Endothelial cell of umbilical vein (primary cell): Measurements from ENCODE around the gene SNX9.

Source experiments
- JUN ChIP-seq: IDR thresholded peaks from 2 replicates; pipeline ENCODE4 v1.6.1; 2011; ENCODE audit warnings: borderline replicate concordance, low read depth; ENCODE audit not compliant: insufficient read length, insufficient read depth
- POLR2A ChIP-seq: IDR thresholded peaks from 2 replicates; pipeline ENCODE4 v1.6.1; 2012; ENCODE audit warnings: low read depth, mild to moderate bottlenecking, control low read depth, low read length
- TF ChIP-seq, protein P1 (sequence below), 2 donors: IDR thresholded peaks; 1 replicate in 1 of 2; 2 replicates in 1 of 2; pipeline ENCODE4 v1.5.1; 2011; ENCODE audit warnings: low read length in 2 of 2, mild to moderate bottlenecking in 2 of 2, moderate library complexity in 2 of 2, control low read depth in 1 of 2, inconsistent platforms in 1 of 2, low read depth in 1 of 2; ENCODE audit not compliant: insufficient read depth in 1 of 2; ENCODE audit errors: extremely low read depth in 1 of 2

DNA sequence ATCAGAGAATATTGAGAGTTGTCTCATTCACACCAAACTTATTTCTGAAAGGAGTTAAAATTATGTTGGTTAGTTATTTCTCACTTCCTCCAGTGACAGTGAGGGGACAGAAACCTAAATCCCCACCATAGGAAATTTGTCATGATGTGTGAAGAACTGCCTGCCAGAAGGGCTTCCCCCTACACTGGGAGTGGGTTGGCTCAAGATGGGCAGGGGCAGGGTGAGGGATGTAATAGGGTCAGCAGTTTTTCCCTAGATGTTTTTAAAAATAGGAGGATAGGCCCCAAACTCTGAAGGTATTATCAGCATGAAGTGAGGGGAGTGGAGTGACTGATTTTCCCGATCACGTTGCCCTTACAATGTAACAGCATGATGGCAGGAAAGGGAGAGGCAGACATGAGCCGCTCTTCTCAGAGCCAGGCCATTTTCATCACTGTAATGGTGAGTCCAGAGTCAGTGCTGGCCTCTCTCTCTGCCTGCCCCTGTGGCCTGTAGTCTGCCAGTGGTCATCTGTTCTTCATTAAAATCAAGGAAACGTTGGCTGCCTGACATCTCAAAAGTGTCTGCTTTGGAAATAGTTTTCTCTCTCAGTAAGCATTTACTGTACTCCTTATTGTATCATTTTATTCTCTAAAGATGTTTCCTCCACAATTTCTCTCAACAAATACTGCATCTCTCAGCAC is 98.8 kb downstream of the SNX9 start:
- TF ChIP-seq, protein P1, sequence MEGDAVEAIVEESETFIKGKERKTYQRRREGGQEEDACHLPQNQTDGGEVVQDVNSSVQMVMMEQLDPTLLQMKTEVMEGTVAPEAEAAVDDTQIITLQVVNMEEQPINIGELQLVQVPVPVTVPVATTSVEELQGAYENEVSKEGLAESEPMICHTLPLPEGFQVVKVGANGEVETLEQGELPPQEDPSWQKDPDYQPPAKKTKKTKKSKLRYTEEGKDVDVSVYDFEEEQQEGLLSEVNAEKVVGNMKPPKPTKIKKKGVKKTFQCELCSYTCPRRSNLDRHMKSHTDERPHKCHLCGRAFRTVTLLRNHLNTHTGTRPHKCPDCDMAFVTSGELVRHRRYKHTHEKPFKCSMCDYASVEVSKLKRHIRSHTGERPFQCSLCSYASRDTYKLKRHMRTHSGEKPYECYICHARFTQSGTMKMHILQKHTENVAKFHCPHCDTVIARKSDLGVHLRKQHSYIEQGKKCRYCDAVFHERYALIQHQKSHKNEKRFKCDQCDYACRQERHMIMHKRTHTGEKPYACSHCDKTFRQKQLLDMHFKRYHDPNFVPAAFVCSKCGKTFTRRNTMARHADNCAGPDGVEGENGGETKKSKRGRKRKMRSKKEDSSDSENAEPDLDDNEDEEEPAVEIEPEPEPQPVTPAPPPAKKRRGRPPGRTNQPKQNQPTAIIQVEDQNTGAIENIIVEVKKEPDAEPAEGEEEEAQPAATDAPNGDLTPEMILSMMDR (IDR thresholded peaks at IDR 0.05; ENCODE audit: extremely low read depth in 1 of 2, insufficient read depth in 1 of 2, low read depth in 1 of 2, low read length in 2 of 2), result no peak
- TF ChIP-seq POLR2A (no peak), JUN (no peak)
